CD4-positive, alpha-beta T cell treated with Interferon alpha-2 for 1 hour (primary cell): Measurements from ENCODE around the gene CALD1.

Experiments
- DNase-seq, 2 donors: peaks; one replicate each; pipeline ENCODE4 v3.0.0-alpha.2; 2020 to 2022

Gene CALD1

DNA sequence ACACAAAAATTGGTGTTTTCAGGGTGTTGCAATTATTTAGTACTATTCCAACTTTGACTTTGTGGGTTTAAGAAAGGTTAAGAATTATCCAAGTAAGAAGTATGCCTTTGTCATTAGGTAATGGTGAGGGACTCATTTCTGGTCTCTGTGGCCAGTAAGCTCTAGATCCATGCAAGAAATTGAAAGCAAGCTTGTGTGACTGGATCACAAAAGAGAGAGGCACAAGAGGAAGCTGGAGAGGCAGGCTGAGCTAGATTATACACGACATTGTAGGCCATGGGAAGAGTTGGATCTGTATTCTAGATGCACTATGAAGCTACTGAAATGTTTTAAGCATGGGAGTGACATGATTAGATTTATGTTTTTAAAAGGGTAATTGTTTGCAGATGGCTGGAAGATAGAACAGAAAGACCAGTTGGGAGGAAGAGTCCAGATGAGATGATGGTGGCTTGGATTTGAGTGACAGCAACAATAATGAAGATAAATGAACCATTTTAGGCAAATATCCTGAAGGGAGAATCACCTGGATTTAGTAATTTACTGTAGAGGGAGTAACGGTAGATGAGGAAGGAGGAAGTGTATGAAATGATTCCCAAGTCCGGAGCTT is 50.0 kb downstream of the CALD1 start:
- DNase-seq, result no peak

- no peak for DNase-seq
Observed at GRCh38 chr7:134831862-134832261, 52.4 kb downstream of the CALD1 start.

DNA sequence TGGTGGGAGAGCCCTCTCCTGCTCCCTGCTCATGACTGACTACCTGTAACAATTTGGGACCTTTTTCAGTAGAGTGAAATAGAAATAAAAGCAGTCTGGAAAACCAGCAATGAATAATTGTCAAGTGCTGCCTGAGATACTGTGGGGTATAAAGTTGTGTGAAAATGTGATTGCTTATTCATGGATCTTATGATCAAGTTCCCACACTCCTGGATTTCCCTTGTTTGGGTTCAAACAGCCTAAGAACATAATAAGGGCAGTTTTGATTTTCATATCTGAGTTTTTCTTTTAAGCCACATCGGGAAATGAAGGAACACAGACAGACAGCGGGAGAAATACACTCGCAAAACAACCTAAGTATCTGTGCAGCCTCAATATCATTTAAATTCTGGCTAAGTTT is 52.9 kb downstream of the CALD1 start:
- no peak for DNase-seq

- no peak for DNase-seq
Observed at GRCh38 chr7:134834689-134835462, 55.4 kb downstream of the CALD1 start.

GRCh38 chr7:134835463-134835823 is 56.0 kb downstream of the CALD1 start:
- DNase-seq, result no peak

DNA sequence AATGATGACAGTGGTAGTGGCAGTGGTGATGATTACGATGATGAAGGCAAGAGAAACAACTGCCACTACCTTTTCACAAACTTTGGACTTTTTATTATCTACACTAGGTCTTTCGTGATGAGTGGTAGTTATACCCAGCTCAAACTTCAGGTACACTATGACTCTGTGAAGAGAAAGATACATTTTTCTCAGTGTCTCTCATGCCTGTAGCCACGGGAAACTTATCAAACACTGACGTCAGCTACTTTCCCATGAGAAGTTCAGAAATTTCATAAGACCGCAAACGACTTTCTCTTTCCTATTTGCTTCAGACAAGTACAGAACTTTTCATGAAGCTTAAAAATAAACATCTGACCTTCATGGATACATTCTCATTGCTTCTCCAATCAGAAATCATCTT is 57.0 kb downstream of the CALD1 start:
- no peak for DNase-seq

DNA sequence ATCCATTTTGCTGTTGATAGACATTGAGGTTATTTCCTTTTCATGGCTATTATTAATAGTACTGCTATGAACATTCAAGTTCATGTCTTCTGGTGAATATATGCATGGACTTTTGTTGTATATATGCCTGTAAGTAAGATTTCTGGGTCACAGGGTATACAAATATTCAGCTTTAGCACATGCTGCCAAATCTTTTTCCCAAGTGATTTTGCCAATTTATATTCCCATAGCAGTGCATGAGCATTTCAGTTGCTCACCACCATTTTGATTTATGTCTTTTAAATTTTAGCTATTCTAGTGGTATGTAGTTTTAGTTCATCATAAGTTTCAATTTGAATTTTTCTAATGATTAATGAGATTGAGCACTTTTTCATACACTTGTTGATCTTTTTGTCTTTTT is 59.9 kb downstream of the CALD1 start:
- DNase-seq, result no peak

DNA sequence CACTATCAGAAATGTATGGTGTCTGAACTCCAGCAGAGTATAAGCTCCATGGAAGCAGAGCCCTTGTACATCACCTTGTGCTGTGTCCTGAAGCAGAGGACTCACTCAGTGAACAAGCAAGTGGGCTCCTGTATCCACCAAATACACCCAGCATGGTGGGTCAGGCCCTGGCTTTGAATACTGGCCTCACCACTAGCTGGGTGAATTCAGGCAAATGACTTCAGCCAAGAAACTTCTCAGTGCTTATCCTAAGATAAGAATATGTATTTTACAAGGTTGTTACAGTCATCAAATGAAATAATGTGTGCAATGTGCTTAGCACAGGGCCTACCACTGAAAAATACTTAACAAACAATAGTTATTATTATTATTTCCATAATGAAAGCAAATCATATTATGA is 62.6 kb downstream of the CALD1 start:
- DNase-seq, result no peak

- no peak for DNase-seq
Observed at GRCh38 chr7:134842886-134843430, 63.5 kb downstream of the CALD1 start.

- no peak for DNase-seq
Observed at GRCh38 chr7:134844200-134844599, 64.8 kb downstream of the CALD1 start.

DNA sequence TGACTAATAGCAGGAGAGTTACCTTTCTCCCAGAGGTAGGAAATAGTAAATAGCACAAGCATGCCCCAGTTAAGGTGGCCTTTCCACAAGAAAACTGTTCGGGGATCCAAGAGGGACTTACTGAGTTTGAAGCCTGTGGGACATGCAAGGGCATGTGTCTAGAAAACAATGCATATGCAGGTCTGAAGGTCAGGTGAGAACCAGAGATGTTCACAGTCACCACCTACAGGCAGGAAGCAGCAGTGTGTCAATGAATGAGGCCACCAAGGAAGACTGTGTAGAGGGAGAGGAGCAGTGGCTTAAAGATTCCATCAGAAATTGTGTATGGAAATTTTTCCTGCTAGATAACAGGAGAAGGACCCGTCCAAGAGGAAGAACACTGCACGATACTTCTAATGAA is 66.0 kb downstream of the CALD1 start:
- peak in 1 of 2 donors; percentile 3 for DNase-seq

DNA sequence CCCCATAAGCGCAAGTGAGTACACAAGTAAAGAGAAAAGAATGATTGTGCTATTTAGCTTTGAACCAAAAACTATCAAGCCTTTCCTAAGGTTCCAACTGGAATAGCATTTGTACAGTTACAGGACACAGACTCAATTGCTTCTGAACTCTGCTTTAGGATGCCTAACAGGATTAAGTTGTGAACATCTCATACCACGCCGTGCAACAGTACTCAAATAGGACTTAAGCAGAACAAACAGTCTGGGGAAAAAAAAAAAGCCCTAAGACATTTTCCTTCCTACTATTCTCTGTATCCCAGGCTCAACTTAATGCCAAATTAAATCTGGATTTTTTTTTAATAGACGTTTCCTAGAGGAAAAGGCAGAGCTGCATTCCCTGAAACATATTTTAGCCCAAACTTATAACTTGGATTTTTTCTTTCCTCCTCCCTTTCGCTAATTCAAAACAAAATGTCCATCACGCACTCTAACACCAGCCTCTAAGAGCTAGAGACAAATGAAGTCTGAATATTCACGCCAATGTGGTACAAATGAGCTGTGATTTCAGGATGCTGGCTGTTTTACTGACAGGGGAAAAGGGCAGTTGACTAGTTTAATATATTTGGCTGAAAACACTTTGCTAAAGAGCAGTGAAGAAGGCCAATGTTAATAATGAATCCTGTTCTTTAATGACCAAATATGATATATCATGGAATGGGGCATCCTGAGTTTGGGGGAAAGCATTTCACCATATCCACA is 68.6 kb downstream of the CALD1 start:
- no peak for DNase-seq

DNA sequence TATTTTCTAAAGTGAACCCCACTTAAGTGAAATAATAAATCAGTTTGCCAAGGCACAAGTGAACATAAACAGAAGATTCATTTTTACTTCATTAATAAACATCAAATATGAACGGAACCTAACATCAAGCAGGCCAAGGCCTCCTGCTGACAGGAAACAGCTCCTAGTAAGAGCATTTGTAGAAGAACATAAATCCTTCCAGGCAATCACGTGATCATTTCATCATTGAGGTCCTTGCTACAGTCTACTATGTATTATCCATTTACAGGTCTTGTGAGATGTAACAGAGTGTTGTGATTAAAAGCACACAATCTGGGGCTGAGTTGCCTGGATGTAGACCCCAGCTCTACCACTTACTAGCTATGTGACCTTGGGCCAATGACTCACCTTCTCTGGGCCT is 70.6 kb downstream of the CALD1 start:
- DNase-seq, result no peak

DNA sequence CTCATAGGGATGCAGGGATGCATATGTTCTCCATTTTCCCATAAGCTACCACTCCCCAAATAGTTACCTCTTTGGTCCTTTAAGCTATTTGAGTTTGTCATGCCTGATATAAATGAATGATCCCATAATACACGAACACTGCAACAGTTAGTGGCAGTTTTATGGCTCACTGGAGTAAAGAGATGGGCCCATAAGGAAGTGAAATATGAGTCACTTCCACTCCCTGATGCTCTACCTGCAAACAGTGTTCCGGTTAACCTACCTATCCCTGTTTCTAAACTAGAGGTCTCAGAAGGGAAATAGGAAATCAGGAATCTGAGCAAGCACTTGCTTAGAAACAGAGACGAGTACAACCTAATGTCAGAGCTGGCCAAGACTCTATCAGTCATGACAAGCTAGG is 71.7 kb downstream of the CALD1 start:
- no peak for DNase-seq

DNA sequence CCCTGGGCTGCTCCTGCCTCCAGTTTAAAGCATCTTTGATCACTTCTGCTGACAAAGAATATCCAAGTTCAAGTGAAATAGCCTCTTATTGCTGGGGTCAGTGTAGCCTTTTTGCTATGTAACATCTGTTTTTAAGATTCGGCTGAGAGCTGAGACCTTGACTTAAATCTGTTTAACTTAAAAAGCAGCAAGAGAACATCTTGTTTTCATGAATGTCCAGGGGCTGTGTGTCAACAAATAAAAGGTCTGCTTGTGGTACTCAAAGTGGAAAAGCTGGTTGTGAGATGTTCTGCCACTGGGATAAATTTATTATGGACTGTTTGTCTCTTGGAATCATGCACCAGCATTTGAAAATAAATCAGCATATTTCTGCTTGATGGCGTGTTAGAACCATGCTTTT is 73.2 kb downstream of the CALD1 start:
- no peak for DNase-seq

DNA sequence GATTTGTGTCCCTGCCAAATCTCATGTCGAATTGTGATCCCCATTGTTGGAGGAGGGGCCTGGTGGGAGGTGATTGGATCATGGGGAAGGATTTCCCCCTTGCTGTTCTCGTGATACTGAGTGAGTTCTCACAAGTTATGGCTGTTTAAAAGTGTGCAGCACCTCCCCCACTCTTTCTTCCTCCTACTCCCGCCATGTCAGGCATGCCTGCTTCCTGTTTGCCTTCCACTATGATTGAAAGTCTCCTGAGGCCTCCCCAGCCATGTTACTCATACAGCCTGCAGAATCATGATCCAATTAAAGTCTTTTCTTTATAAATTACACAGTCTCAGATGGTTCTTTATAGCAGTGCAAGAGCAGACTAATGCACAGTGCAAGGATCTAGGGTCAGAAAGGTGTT is 75.4 kb downstream of the CALD1 start:
- DNase-seq, result no peak

- no peak for DNase-seq
Observed at GRCh38 chr7:134855442-134855841, 76.0 kb downstream of the CALD1 start.

DNA sequence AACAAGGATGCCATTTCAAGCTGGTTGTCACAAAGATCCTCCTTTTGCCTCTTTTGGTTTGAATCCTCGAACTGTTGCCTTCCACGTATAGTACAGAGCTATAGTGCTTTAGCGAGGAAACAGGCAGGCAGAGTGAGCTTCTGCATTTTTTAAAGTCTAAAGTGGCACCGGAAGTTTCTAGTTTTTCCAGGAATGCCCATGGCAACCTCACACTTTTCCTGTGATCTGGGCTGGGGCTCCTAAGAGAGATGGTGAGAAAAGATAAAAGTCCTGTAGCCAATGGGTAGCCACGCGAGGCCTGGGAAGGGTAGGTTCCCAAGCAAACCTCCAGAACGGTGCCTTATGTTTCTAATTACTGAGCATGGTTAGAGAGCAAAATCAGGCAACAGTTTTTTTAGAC is 76.7 kb downstream of the CALD1 start:
- no peak for DNase-seq

DNA sequence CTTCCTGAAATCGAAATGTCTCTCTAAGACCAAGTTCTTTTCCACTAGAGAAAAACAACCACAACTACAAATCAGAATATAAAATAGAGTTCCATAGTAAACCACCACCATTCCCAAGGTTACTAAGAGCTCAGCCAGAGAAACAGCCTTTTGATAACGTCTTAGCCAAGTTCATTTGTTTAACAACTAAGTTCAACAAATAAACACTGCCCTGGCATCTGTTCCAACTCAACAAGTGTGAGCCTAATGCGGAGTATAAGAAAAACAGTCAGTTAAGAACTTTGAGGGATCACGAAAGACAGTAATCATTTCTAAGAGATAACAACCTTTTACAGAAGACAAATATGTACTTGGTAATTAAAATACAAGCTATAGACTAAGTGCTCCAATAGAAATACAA is 77.3 kb downstream of the CALD1 start:
- DNase-seq, result no peak

DNA sequence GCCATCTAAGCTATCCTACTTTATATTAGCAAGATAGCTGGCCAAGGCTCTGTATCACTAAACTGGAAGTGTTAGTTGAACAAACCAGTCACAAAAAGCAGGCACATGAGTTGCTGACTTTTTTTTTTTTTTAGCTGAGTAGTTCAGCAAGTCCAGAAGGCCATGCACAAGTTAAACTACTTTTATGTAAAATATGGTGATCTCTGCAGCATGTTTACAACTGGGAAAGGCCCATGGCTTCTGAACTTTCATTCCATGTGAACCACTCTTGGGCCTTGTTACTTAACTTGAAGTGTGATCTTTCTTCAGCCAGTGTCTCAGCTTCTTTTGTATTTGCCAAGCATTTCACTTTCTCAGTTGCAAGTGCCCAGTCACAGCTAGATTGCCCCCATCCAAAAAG is 78.5 kb downstream of the CALD1 start:
- DNase-seq, result no peak

DNA sequence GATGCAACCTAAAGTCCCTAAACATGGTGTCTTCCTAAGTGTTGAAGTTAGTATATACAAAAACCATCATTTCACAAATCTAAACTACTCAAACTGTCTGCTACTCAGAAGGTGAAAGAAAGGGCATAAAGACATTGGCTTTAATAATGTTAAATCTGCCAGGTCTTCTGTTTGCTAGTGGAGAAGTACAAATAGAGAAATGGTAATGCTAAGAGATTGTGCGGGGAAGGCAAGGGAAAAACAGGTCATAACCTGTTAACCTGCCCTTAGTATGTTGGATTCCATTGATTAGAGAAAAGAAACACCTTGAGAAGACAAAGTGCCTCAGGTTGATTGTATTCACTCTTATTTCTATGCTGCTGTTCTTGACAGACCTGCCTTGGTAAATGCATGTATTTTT is 80.3 kb downstream of the CALD1 start:
- no peak for DNase-seq

GRCh38 chr7:134865001-134865845 is 85.8 kb downstream of the CALD1 start:
- peak; percentile 28 to 30 for DNase-seq

- no peak for DNase-seq
Observed at GRCh38 chr7:134866617-134867016, 87.2 kb downstream of the CALD1 start.
